H9 (cell line): ENCODE measurements around the gene PRR20E. TPM values are rescaled to one million over a fixed set of nuclear protein-coding genes. Genes with fewer than 3 reads are reported as not detected.
"Not testable (repeated sequence)": the region's sequence is repeated elsewhere in the genome, so short reads cannot be mapped to it uniquely, and the experiment has no call there.

Source experiments
- DNase-seq: peaks from one replicate; pipeline ENCODE4 v3.0.0-alpha.2; 2017
- H2AFZ ChIP-seq: one replicate; pipeline ENCODE4 v1.6.1; 2013; ENCODE audit warnings: mild to moderate bottlenecking, low read length, control low read depth, moderate library complexity
- H2AK5ac ChIP-seq: 2 replicates; pipeline ENCODE4 v1.6.1; 2013; ENCODE audit warnings: low read length, control low read depth, mixed read lengths; ENCODE audit not compliant: insufficient read length
- H2BK120ac ChIP-seq: one replicate; pipeline ENCODE4 v1.6.1; 2013; ENCODE audit warnings: low read depth, mild to moderate bottlenecking, low read length, control low read depth, inconsistent platforms; ENCODE audit not compliant: poor library complexity, severe bottlenecking
- H2BK12ac ChIP-seq: 2 replicates; pipeline ENCODE4 v1.6.1; 2013; ENCODE audit warnings: low read length, control low read depth, mixed read lengths, low read depth; ENCODE audit not compliant: insufficient read length
- H2BK15ac ChIP-seq: 2 replicates; pipeline ENCODE4 v1.6.1; 2013; ENCODE audit warnings: low read depth, low read length, control low read depth
- H2BK20ac ChIP-seq: one replicate; pipeline ENCODE4 v1.6.1; 2013; ENCODE audit warnings: low read depth, mild to moderate bottlenecking, low read length, control low read depth, inconsistent platforms; ENCODE audit not compliant: poor library complexity, severe bottlenecking
- H2BK5ac ChIP-seq: 2 replicates; pipeline ENCODE4 v1.6.1; 2013; ENCODE audit warnings: low read length, control low read depth, mixed read lengths; ENCODE audit not compliant: insufficient read length
- H3K14ac ChIP-seq: 2 replicates; pipeline ENCODE4 v1.6.1; 2013; ENCODE audit warnings: low read length, control low read depth; ENCODE audit not compliant: insufficient read depth
- H3K18ac ChIP-seq: 2 replicates; pipeline ENCODE4 v1.6.1; 2013; ENCODE audit warnings: low read depth, mild to moderate bottlenecking, mixed read lengths, low read length, control low read depth; ENCODE audit not compliant: insufficient read length
- H3K23ac ChIP-seq: 2 replicates; pipeline ENCODE4 v1.6.1; 2013; ENCODE audit warnings: low read length, control low read depth, mixed read lengths, low read depth; ENCODE audit not compliant: insufficient read length
- H3K23me2 ChIP-seq: 2 replicates; pipeline ENCODE4 v1.6.1; 2013; ENCODE audit warnings: low read depth, mild to moderate bottlenecking, mixed read lengths, low read length, control low read depth; ENCODE audit not compliant: insufficient read length, poor library complexity, severe bottlenecking
- H3K27ac ChIP-seq: 2 replicates; pipeline ENCODE4 v1.5.1; 2013; ENCODE audit warnings: low read length, control low read depth, mixed read lengths, low read depth; ENCODE audit not compliant: insufficient read length
- H3K27me3 ChIP-seq: 2 replicates; pipeline ENCODE4 v1.6.1; 2013; ENCODE audit warnings: low read length, control low read depth, inconsistent platforms; ENCODE audit not compliant: insufficient read depth
- H3K4ac ChIP-seq: 2 replicates; pipeline ENCODE4 v1.6.1; 2013; ENCODE audit warnings: low read depth, mild to moderate bottlenecking, control low read depth, inconsistent platforms, low read length, moderate library complexity
- H3K4me1 ChIP-seq: 2 replicates; pipeline ENCODE4 v1.6.1; 2013; ENCODE audit warnings: low read length, control low read depth, inconsistent platforms; ENCODE audit not compliant: insufficient read depth
- H3K4me2 ChIP-seq: 2 replicates; pipeline ENCODE4 v1.6.1; 2013; ENCODE audit warnings: low read length, control low read depth, mixed read lengths; ENCODE audit not compliant: insufficient read length, insufficient read depth
- H3K56ac ChIP-seq: 2 replicates; pipeline ENCODE4 v1.6.1; 2013; ENCODE audit warnings: low read depth, mild to moderate bottlenecking, mixed read lengths, low read length, control low read depth; ENCODE audit not compliant: insufficient read length
- H3K79me1 ChIP-seq: 2 replicates; pipeline ENCODE4 v1.6.1; 2013; ENCODE audit warnings: low read depth, mild to moderate bottlenecking, moderate library complexity, low read length, control low read depth, inconsistent platforms; ENCODE audit not compliant: insufficient read depth, poor library complexity, severe bottlenecking
- H3K79me2 ChIP-seq: 2 replicates; pipeline ENCODE4 v1.6.1; 2013; ENCODE audit warnings: low read length, control low read depth, inconsistent platforms; ENCODE audit not compliant: insufficient read depth
- H3K9ac ChIP-seq: 2 replicates; pipeline ENCODE4 v1.6.1; 2013; ENCODE audit warnings: low read length, control low read depth, mixed read lengths; ENCODE audit not compliant: insufficient read length; ENCODE audit errors: extremely low read depth
- H3K9me3 ChIP-seq: one replicate; pipeline ENCODE4 v1.6.1; 2013; ENCODE audit warnings: low read depth, low read length, inconsistent platforms; ENCODE audit not compliant: control insufficient read depth
- H3T11ph ChIP-seq: one replicate; pipeline ENCODE4 v1.6.1; 2013; ENCODE audit warnings: mild to moderate bottlenecking, low read length, control low read depth, inconsistent platforms
- H4K20me1 ChIP-seq: one replicate; pipeline ENCODE4 v1.6.1; 2013; ENCODE audit not compliant: control insufficient read depth, insufficient read length, insufficient read depth
- H4K5ac ChIP-seq: 2 replicates; pipeline ENCODE4 v1.6.1; 2013; ENCODE audit warnings: low read depth, mild to moderate bottlenecking, mixed read lengths, low read length, control low read depth; ENCODE audit not compliant: insufficient read length
- H4K8ac ChIP-seq: replicated peaks from 2 replicates; pipeline ENCODE4 v1.6.1; 2013; ENCODE audit warnings: low read length, control low read depth, mixed read lengths, low read depth; ENCODE audit not compliant: insufficient read length
- H4K91ac ChIP-seq: 2 replicates; pipeline ENCODE4 v1.6.1; 2013; ENCODE audit warnings: low read depth, mild to moderate bottlenecking, moderate library complexity, mixed read lengths, low read length, control low read depth; ENCODE audit not compliant: insufficient read length
- H3K27ac Mint-ChIP-seq, 3 experiments: 2 replicates in 2 of 3; 3 replicates in 1 of 3; pipeline ENCODE4 v1.8.0; 2020 to 2021; ENCODE audit warnings: mixed read lengths in 3 of 3, mild to moderate bottlenecking in 1 of 3, moderate library complexity in 1 of 3
- H3K27me3 Mint-ChIP-seq: 2 replicates; pipeline ENCODE4 v1.8.0; 2021; ENCODE audit warnings: low read depth, mild to moderate bottlenecking, moderate library complexity, mixed read lengths
- H3K36me3 Mint-ChIP-seq, 3 experiments: 2 replicates in 2 of 3; 3 replicates in 1 of 3; pipeline ENCODE4 v1.8.0; 2020 to 2021; ENCODE audit warnings: low read depth in 3 of 3, mixed read lengths in 3 of 3; ENCODE audit not compliant: insufficient read depth in 1 of 3
- H3K4me1 Mint-ChIP-seq, 2 experiments: 2 replicates each; pipeline ENCODE4 v1.8.0; 2020; ENCODE audit warnings: mixed read lengths in 2 of 2
- H3K4me3 Mint-ChIP-seq, 2 experiments: 2 replicates in 1 of 2; 3 replicates in 1 of 2; pipeline ENCODE4 v1.8.0; 2020 to 2021; ENCODE audit warnings: mild to moderate bottlenecking in 2 of 2, mixed read lengths in 2 of 2, moderate library complexity in 1 of 2
- H3K9me3 Mint-ChIP-seq, 2 experiments: 2 replicates in 1 of 2; 3 replicates in 1 of 2; pipeline ENCODE4 v1.8.0; 2020; ENCODE audit warnings: mild to moderate bottlenecking in 2 of 2, mixed read lengths in 2 of 2, moderate library complexity in 1 of 2
- WGBS: extraction: QIAGEN DNeasy Blood & Tissue Kit; methylation state at CpG from one replicate; pipeline ENCODE4 v1.1.7; 2013; ENCODE audit warnings: missing lambda C conversion rate, low lambda C conversion rate, mixed read lengths; ENCODE audit not compliant: insufficient read length; ENCODE audit errors: extremely low coverage; 5-methylcytosine and 5-hydroxymethylcytosine counted together
- total RNA-seq: library from RNA; stranded (reverse); gene quantifications from 2 replicates; pipeline ENCODE4 v1.2.1, GENCODE V29; 2021

PRR20E gene
- total RNA-seq, 1 experiment from 2014 or later: not detected

DNA sequence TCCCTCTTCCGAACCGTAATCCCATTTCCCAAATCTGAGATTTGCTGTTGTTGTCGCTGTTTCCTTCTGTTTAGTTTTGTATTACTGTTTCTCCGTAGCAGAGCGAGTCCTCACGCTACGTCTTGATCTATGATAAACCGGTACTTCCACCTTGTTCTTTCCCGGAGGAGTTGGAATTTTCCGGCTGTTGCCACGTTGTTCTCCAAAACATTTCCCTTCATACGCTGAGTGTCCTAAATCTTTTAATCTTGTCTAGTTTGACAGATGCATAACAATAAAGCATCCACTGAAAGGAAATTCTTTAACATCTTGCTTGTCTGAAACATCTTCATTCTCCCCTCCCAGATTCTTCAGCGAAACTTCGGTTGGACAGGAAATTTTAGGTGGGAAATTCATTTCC is 18.9 kb upstream of the PRR20E start:
- not testable (repeated sequence) for H3K27me3 Mint-ChIP-seq, H3T11ph ChIP-seq, DNase-seq, H2BK20ac ChIP-seq, H3K9ac ChIP-seq, H3K4me3 Mint-ChIP-seq, H3K4me2 ChIP-seq, H2AFZ ChIP-seq, H2AK5ac ChIP-seq, H3K27me3 ChIP-seq, H2BK15ac ChIP-seq, H4K5ac ChIP-seq, H2BK12ac ChIP-seq, H3K4me1 ChIP-seq, H3K79me1 ChIP-seq, H3K79me2 ChIP-seq, H4K20me1 ChIP-seq, H2BK120ac ChIP-seq, H2BK5ac ChIP-seq, H3K18ac ChIP-seq, H3K23me2 ChIP-seq, H4K8ac ChIP-seq, H3K27ac Mint-ChIP-seq, H3K4me1 Mint-ChIP-seq, H3K56ac ChIP-seq, H3K14ac ChIP-seq, H4K91ac ChIP-seq, H3K23ac ChIP-seq, H3K4ac ChIP-seq, H3K9me3 ChIP-seq, H3K27ac ChIP-seq, H3K9me3 Mint-ChIP-seq, H3K36me3 Mint-ChIP-seq
- no CpG with 5 or more reads among the region's 14 CpGs for WGBS

DNA sequence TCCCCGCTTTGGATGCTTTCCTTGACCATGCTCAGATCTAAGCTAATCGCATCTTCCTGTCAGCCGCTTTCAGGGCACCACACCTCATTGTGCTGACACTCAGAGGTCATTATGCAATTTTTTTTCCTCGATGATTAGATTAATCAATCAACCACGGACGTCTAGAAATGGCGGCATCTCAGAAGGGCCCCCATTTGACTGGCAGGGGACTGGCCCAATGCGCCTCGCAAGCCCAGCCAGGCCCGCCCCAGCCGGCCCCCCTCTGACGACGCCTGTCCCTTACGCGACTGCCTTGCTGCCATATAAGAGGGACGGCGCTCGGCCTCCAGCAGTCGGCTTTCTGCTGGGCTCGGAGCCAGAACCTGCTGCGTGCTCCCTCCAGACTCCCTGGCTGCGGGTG is 13.2 kb upstream of the PRR20E start, which contains the start of gene PRR20C:
TSS of gene PRR20C (plus strand) at position 301 of the 400 bp plus-strand sequence. CDS start 387 bp downstream, outside the sequence.
- H2BK12ac ChIP-seq, H2BK120ac ChIP-seq, H2AK5ac ChIP-seq, H3K36me3 Mint-ChIP-seq, H3K27ac ChIP-seq, H2BK20ac ChIP-seq, H3K18ac ChIP-seq, H3K27me3 ChIP-seq, H3K4me1 Mint-ChIP-seq, H4K20me1 ChIP-seq, H3K56ac ChIP-seq, H3K4ac ChIP-seq, H2BK15ac ChIP-seq, H3K27ac Mint-ChIP-seq, H4K91ac ChIP-seq, H3K4me3 Mint-ChIP-seq, H2BK5ac ChIP-seq, H3K9me3 Mint-ChIP-seq, H3K23me2 ChIP-seq, H3K27me3 Mint-ChIP-seq, H3K4me1 ChIP-seq, H3K79me1 ChIP-seq, H3K9me3 ChIP-seq, H3T11ph ChIP-seq, H3K4me2 ChIP-seq, H3K79me2 ChIP-seq, H3K23ac ChIP-seq, H4K8ac ChIP-seq, H4K5ac ChIP-seq, DNase-seq, H2AFZ ChIP-seq, H3K9ac ChIP-seq, H3K14ac ChIP-seq: not testable (repeated sequence)
- WGBS: no CpG with 5 or more reads among the region's 22 CpGs
